Effector memory CD4-positive, alpha-beta T cell (primary cell): ENCODE data around the gene TEKT2.

Experiments
- DNase-seq, 3 donors: peaks; one replicate each; pipeline ENCODE4 v3.0.0-alpha.2; 2020
- H3K27ac ChIP-seq: 2 replicates; pipeline ENCODE4 v1.7.0; 2013; ENCODE audit warnings: mild to moderate bottlenecking, low read length, moderate library complexity; ENCODE audit not compliant: insufficient read depth, poor library complexity, severe bottlenecking
- H3K27me3 ChIP-seq: replicated peaks from 2 replicates; pipeline ENCODE4 v1.7.0; 2013; ENCODE audit warnings: mild to moderate bottlenecking, low read length; ENCODE audit not compliant: insufficient read depth, control insufficient read depth, poor library complexity, severe bottlenecking
- H3K36me3 ChIP-seq: 2 replicates; pipeline ENCODE4 v1.7.0; 2013; ENCODE audit warnings: mild to moderate bottlenecking, low read length, moderate library complexity; ENCODE audit not compliant: control insufficient read depth, insufficient read depth
- H3K4me1 ChIP-seq: 2 replicates; pipeline ENCODE4 v1.7.0; 2013; ENCODE audit warnings: low read length, mild to moderate bottlenecking; ENCODE audit not compliant: control insufficient read depth, insufficient read depth, poor library complexity, severe bottlenecking
- H3K4me3 ChIP-seq: 2 replicates; pipeline ENCODE4 v1.7.0; 2013; ENCODE audit warnings: low read length, low read depth, mild to moderate bottlenecking; ENCODE audit not compliant: insufficient read depth, poor library complexity, severe bottlenecking
- H3K9me3 ChIP-seq: 2 replicates; pipeline ENCODE4 v1.7.0; 2013; ENCODE audit warnings: mild to moderate bottlenecking, low read length, moderate library complexity; ENCODE audit not compliant: control insufficient read depth

TEKT2 gene

GRCh38 chr1:36070349-36070748, 13.5 kb upstream of the TEKT2 start:
- no peaks in the 10 kb centered on the region for H3K9me3 ChIP-seq
- no peaks in the 10 kb centered on the region for H3K36me3 ChIP-seq
- H3K27ac ChIP-seq, result no peak overlapping the region
- no peaks in the 10 kb centered on the region for H3K4me1 ChIP-seq
- H3K27me3 ChIP-seq, result no peaks in the 10 kb centered on the region
- no peak for DNase-seq
- no peak overlapping the region for H3K4me3 ChIP-seq

DNA sequence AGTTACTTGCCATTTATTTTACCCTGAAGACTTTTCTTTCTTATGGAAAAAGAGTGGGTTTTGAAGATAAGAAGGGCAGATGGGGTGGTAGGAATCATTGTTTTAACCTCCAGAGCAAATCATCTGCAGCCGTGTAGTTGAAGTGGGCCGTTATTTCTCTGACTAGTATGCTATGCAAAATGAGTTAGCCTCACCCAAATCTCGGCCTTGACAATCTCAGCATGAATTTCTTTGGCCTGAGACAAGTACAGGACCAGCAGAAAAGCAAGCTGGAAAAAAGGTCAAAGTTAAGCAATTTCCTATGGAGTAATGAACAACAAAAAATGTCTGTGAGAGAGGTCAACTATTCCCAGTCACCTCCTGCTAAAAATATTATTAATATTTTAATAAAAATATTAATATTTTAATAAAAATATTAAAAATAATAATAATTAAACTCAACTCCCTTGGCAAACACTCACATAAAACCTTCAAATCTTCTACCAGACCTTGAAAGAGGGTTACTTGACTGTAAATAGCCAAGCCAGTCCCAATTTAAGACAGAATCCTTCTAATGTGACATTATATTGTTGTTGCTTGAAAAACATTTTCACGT, 6.8 kb upstream of the TEKT2 start:
- no peak overlapping the region for H3K4me3 ChIP-seq
- H3K4me1 ChIP-seq, result no peaks in the 10 kb centered on the region
- no peak for DNase-seq
- no peaks in the 10 kb centered on the region for H3K9me3 ChIP-seq
- no peak overlapping the region for H3K27ac ChIP-seq
- H3K36me3 ChIP-seq, result no peaks in the 10 kb centered on the region
- H3K27me3 ChIP-seq, result no peaks in the 10 kb centered on the region

DNA sequence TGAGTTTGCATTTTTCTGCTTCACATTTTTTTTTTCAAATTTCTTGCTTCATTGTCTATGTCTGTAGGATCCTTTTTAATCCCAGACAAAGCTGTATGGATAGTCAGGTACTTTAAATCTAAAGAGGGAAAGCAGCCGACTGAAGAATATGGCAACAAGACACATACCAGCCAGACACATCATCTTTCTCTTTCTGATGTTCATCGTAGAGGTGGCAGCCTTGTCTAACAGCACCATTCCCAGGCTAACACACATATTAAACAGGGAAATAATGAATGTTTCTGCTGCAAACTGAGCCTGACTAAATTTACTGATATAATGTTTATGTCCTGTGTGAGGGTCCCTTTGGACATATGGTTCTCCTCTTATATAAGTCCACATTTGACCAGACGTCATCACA, 3.7 kb upstream of the TEKT2 start:
- Histone ChIP-seq H3K4me1 (peaks cover 5% of the 10 kb centered on the region), H3K4me3 (no peak overlapping the region), H3K36me3 (no peaks in the 10 kb centered on the region), H3K27me3 (peaks cover 10% of the 10 kb centered on the region), H3K27ac (no peak overlapping the region), H3K9me3 (no peaks in the 10 kb centered on the region)
- no peak for DNase-seq

DNA sequence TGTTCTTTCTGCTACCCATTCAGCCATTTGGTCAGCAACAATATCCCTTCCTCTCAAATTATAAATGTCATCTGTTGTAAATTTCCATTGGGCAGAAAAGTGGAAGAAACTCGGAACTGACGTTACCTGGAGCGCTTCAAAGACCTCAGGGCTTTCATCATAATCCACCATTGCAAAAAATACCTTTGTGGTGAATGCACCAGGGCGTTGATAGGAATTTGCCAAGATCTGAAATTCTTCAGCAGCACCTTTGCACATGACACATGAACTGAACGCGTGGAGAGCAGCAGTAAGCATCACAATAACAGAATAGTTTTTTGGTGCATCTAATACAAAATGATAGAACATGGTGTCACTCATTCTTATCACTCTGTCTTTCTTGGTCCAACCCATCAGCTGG, 3.1 kb upstream of the TEKT2 start:
- Histone ChIP-seq H3K9me3 (no peaks in the 10 kb centered on the region), H3K27ac (no peak overlapping the region), H3K36me3 (no peaks in the 10 kb centered on the region), H3K27me3 (peaks cover 10% of the 10 kb centered on the region), H3K4me1 (peaks cover 5% of the 10 kb centered on the region), H3K4me3 (no peak overlapping the region)
- DNase-seq, result no peak

DNA sequence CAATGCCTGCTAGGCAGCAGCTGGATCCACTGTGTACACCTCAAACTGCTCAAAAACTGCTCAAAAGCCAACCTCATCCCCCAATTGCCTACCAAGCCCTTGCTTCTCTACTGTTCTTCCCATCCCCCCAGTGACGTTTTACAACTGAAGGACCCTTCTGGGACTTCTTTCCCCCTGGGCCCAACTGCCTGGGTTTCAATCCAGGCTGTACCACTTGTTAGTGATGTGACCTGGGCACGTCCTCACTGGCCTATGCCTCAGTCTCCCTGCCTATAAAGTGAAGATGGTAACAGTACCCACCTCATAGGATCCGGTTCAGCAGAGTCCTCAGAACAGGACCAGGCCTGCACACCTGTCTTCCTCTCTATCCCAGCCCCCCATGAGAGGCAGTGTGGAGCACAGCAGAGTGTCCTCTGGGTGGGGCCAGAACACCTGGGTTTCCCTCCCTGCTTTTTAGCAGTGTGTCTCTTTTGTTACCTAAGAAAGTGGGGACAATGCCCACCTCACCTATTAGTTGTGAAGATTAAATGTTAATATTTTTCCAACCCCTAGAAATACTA, 1.9 kb upstream of the TEKT2 start:
- Histone ChIP-seq H3K4me1 (peaks cover 5% of the 10 kb centered on the region), H3K4me3 (no peak overlapping the region), H3K27ac (no peak overlapping the region), H3K36me3 (no peaks in the 10 kb centered on the region), H3K9me3 (no peaks in the 10 kb centered on the region), H3K27me3 (peaks cover 10% of the 10 kb centered on the region)
- no peak for DNase-seq

GRCh38 chr1:36083219-36083618, 675 bp upstream of the TEKT2 start:
- H3K4me1 ChIP-seq, result peaks cover 6% of the 10 kb centered on the region
- H3K4me3 ChIP-seq, result no peak overlapping the region
- H3K27ac ChIP-seq, result no peak overlapping the region
- no peaks in the 10 kb centered on the region for H3K9me3 ChIP-seq
- DNase-seq, result no peak
- no peaks in the 10 kb centered on the region for H3K36me3 ChIP-seq
- peaks cover 10% of the 10 kb centered on the region for H3K27me3 ChIP-seq

- DNase-seq, result no peak
- H3K27ac ChIP-seq, result no peak overlapping the region
- peaks cover 10% of the 10 kb centered on the region for H3K27me3 ChIP-seq
- no peaks in the 10 kb centered on the region for H3K9me3 ChIP-seq
- no peak overlapping the region for H3K4me3 ChIP-seq
- H3K36me3 ChIP-seq, result no peaks in the 10 kb centered on the region
- peaks cover 11% of the 10 kb centered on the region for H3K4me1 ChIP-seq
Measured at GRCh38 chr1:36084497-36085115, 712 bp downstream of the TEKT2 start.

GRCh38 chr1:36085126-36085525, 1.2 kb downstream of the TEKT2 start:
- Histone ChIP-seq H3K36me3 (no peaks in the 10 kb centered on the region), H3K27me3 (peaks cover 10% of the 10 kb centered on the region), H3K27ac (no peak overlapping the region), H3K4me1 (peaks cover 17% of the 10 kb centered on the region), H3K4me3 (no peak overlapping the region), H3K9me3 (no peaks in the 10 kb centered on the region)
- DNase-seq, result no peak

DNA sequence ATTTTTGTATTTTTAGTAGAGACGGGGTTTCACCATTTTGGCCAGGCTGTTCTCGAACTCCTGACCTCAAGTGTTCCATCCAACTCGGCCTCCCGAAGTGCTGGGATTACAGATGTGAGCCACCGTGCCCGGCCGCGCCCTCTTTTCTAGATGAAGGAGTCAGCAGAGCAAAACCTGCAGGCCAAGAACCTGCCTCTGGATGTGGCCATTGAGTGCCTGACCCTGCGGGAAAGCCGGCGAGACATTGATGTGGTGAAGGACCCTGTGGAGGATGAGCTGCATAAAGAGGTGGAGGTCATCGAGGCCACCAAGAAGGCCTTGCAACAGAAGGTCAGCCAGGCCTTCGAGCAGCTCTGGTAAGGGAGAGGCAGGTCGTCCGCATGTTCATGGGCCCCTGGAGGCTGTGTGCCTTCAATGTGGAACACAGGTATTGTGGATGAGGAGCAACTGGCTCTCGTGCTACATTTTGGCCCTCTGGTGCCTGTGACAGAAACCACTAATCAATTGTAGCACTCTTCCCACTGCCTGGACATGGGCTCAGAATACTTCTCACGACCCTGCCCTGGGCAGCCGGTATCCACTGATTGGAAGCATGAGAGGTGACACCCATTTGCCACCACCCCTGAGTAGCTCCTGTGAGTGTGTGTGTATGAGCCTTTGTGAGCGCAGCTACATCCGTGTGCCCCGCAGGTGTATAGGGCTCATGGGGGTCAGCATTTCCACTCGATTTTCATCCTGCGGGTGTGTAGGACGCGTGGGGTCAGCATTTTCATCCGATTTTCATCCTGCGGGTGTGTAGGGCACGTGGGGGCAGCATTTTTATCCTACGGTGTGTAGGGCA, 2.0 kb downstream of the TEKT2 start:
- Histone ChIP-seq H3K9me3 (no peaks in the 10 kb centered on the region), H3K27ac (no peak overlapping the region), H3K27me3 (peaks cover 10% of the 10 kb centered on the region), H3K4me1 (peaks cover 17% of the 10 kb centered on the region), H3K36me3 (no peaks in the 10 kb centered on the region), H3K4me3 (no peak overlapping the region)
- DNase-seq, result no peak
